ENCODE results near the gene RBPMS2.

Gene RBPMS2

GRCh38 chr15:64691896-64692565 lies 83.4 kb downstream of the RBPMS2 start:
- TF ChIP-seq CTCF (IDR thresholded peaks at IDR 0.05; ENCODE audit: extremely low read depth, insufficient read depth, missing control alignments) = no peak
- no peak for DNase-seq (ENCODE audit: low spot score)
- in situ Hi-C loops (cut with MboI; ENCODE audit: low pct_unique_long_range_greater_than_20kb, low sequenced_read_pairs, unreplicated experiment) = loop anchor here (5.0 kb wide), 1 partner anchor 35 kb away; no protein-coding TSS in a partner anchor

DNA sequence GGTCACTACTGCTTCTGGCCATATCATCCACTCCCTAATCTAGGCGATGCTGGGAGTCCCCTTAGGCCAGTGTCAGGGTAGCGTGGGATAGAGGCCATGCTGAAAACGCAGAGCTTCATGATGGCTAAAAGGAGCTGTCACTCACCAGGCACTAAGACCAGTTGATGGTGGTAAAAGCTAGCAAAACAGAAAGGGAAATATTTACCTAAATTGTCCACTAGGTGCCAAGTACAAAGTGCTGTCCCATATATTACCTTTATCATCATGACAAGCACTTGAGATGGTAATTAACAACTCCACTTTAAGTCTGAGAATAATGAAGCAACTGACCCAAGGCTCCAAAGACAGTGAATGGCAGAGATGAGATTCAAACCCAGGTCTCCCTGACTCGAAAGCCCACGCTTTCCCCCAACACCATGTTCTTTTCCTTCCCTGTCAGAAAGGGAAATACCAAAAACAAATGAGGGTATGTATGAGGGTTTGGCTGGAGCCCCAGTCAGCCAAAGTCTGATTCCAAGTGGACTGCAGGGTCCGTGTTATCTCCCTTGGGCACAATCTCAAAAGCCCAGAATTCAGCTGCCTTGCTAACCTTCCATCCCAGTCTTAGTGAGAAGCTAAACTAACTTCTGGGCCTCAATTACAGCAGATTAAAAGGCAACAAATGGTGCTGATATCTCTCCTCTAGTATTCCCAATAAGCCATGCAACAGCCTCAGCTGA lies 84.7 kb downstream of the RBPMS2 start:
- no peak for TF ChIP-seq CTCF (IDR thresholded peaks at IDR 0.05; ENCODE audit: extremely low read depth, insufficient read depth, missing control alignments)
- in situ Hi-C loops (cut with MboI; ENCODE audit: low pct_unique_long_range_greater_than_20kb, low sequenced_read_pairs, unreplicated experiment) = loop anchor here (5.0 kb wide), 1 partner anchor 37 kb away; no protein-coding TSS in a partner anchor
- no peak for DNase-seq (ENCODE audit: low spot score)

- in situ Hi-C loops (cut with MboI; ENCODE audit: low pct_unique_long_range_greater_than_20kb, low sequenced_read_pairs, unreplicated experiment) = loop anchor here (5.0 kb wide), 1 partner anchor 37 kb away; no protein-coding TSS in a partner anchor
- no peak for TF ChIP-seq CTCF (IDR thresholded peaks at IDR 0.05; ENCODE audit: extremely low read depth, insufficient read depth, missing control alignments)
These were observed 85.4 kb downstream of the RBPMS2 start for GRCh38 chr15:64690008-64690407.

More at GRCh38 chr15:64690008-64690407, 85.4 kb downstream of the RBPMS2 start:
- no peak for DNase-seq (ENCODE audit: low spot score)
